ENCODE measurements around the gene PTS.

Gene PTS

DNA sequence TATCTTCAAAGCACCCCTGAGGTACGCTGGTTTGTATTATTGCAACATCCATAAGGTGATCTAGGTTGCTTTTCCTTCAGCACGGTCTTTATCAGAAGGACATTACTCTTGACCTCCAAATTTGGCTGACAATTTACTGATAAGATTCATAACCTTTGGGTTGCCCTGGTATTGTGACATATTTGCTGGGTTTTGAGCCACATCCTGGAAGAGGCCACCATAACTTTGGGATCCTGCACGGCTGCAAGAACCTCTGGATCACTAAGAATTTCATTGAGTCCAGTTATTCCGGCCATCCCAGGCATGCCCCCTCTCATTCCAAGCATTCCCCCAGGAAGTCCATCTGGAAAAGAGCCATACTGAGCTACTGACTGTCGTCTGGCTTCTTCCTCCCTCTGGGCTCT lies 41.0 kb downstream of the PTS start:
- peak; percentile 69 for DNase-seq

DNA sequence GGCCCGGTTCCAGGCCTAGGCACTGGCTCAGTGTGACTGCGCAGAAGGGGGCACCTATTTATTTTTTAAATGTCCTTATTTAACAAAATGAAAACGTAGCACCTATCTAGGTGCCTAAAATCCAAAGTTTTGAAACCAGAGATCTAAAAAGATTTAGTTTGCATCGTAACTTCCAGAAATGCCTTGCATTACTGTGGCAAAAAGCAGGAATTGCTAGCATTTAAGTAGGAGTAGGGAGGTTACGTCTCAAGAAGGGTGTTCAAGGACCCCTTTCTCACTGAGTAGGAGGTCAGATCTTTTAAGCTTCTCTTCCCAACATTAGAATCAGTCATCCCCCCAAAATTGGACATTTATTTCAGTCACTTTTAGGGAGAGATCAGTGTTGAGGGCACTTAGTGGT lies 42.2 kb downstream of the PTS start:
- DNase-seq = no peak

DNA sequence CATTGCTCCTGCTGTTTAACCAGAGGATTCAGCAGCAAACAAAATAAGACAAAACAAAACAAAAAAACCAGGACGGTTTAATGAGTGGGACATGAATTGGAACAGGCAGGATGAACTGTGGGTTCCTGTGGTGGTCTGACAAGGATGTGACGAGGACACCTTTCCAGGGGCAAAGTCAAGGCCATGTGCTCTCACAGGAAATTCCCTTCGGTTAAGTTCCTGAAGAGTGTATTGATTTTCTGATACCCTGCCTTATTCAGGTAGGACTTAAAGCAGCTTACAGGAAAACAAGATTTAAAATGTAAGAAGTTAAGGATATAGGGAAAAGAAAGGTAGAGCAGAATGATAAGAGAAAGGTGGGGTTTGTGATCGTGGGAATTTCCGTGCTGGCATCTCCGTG lies 42.9 kb downstream of the PTS start:
- DNase-seq = no peak

DNA sequence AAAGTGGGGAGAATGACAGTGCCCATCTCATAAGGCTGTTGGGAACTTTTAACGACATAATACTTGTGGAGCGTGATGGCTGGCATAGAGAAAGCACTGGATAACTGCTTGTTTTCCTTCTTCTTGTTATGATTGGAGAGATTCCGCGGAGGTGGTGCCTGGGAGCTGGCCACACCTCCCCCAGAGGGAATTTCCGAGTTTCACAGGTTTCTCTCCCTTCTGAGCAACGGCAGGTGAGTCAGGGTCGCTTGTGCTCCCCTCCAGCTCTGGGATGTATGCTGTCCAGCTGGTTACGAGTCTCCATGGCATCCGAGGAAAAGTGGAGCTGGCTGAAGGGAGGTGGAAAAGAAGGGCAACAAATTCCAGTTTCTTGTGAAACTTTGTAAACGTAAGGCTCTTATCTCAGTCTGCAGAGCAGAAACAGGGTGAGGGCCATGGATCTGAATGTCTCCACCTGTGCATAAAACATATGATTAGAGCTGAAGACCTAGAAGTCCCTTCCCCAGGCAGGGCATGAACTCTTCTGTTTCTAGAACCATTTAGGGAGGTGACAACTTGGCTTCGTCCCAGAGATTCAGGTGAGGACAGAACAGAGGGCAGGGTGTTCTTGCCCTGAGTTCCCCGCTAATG lies 44.4 kb downstream of the PTS start:
- no peak for DNase-seq

DNA sequence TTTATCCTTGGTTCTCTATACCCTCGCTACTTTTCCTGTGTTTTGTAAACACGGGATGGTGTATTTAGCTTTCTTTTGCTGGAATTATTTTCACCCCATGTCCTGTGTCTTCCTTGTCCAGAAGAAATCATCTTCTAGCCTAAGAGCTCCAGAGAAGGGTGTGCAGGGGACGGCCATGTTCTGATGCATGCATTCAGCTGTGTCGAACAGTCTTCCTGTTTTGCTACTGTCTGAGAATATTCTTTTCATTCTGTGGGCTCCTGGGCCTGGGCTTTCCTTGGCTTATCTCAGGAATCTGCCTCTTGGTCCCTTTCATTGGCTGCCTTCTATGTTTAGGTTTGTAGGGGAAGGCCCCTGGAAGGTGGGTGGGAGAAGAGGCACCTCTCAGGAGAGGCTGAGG lies 45.0 kb downstream of the PTS start:
- DNase-seq = no peak

DNA sequence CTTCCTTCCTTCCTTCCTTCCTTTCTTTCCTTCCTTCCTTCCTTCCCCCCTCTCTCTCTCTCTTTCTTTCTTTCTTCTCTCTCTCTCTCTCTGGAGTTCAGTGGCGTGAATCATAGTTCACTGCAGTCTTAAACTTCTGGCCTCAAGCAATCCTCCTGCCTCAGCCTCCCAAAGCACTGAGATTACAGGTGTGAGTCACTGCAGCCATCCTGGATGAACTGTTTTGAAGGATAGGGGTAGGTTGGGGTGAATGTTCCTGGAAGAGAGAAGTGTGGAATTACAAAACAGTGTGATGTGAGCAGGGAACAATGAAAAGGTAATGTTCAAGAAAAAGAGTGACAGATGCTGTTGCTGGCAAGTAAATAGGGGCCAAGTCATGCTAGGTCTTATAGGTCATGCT lies 46.8 kb downstream of the PTS start:
- no peak for DNase-seq

DNA sequence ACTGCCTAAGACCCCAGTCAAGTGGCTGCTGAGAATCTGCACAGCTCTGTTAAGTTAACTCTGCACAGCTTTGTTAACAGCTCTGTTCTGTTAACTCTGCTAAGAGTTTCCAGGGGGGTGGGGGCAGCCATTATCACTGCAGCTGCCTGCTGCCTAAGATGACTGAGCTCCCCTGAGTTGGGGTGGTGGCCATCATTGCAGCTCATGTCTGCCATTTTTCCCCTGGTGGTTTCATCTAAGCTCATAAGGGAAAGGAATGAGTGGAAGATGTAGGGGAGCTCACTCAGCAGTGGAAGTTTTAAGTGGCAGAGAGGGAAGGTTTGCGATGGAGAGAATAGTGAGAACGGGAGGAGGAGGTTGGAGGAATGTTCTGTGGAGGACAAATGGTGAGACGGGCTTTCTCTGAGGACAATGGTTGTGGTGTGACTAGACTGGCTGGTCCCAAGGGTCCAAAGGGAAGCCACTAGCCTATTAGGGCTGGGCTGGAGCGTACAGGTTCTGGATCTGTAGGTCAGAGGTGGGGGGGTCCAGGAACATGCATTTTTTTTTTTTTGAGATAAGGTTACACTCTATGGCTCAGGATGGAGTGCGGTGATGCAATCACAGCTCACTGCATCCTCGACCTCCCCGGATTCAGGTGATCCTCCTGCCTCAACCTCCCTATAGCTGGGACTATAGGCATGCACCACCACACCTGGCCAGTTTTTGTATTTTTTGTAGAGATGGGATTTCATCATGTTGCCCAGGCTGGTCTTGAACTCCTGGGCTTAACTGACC lies 48.0 kb downstream of the PTS start:
- no peak for DNase-seq

DNA sequence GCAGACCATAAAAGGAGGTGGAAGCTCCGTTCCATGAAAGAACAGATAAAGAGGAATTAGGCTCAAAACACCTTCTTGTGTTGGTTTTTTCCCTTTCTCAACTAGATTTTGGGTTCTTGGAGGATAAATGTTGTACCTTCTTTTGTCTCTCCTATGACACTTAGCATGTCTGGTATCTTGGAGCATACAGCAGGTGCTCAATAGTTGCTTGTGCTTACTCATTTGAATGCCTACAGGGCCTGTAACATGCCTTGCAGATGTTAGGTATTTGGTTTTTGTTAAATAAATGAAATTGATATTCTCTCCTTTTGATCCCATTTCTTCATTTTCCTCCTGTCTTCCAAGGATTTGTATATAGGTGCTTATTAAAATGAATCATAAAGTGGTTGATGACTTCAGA lies 50.8 kb downstream of the PTS start:
- no peak for DNase-seq

DNA sequence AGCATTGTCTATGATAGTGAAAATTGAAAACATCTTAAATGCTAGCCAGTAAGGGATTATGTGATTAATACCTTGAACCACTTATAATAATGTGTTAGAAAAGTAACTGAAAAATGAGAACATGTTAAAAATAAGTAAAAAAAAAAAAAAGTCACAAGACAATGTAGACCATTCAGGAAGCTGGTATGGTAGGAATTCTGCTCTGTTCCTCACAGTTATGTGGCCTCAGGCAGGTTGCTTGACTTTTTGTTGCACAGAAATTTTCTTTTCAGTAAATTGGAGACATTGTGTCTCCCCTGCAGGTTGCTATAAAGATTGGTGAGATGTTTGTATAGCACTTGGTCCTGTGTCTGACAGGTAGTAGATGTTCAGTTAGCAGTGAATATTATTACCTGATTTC lies 51.7 kb downstream of the PTS start:
- DNase-seq = peak; percentile 58

DNA sequence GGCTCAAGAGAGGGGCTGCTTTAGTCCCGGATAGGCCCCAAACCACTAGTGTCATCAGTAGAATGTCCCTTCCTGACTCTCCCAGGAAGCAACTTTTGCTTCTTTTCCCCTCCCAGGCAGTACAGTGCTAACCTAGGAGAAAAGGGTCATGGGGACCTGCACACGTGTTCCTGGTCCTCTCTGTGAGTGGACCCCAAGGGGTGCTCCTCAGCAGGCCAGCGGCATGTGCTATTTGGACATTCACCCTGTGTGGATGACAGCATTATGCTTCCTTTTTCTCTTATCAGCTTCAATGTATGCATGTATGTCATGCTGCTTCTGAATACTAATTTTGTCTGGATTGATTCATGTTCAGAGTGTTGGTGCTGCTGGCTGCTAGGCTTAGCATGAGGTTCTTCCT lies 52.6 kb downstream of the PTS start:
- DNase-seq = no peak

DNA sequence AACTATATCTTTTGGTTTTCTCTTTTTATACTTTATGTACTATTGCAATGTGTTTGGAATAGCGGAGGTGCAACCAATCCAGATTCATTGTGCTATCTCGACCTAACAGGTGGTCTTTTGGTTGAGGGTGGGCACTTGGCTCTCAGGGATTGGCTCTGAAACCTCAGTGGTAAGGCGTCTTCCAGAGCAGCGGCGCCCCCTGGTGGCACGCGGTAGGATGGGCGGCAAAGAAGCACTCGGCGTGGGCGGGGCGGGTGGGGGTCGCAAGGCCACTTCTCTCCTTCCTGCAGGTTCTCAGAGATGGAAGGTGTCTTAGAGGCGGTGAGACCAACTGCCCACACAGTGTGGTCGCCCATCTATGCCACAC lies 53.7 kb downstream of the PTS start:
- peak; percentile 45 for DNase-seq

DNA sequence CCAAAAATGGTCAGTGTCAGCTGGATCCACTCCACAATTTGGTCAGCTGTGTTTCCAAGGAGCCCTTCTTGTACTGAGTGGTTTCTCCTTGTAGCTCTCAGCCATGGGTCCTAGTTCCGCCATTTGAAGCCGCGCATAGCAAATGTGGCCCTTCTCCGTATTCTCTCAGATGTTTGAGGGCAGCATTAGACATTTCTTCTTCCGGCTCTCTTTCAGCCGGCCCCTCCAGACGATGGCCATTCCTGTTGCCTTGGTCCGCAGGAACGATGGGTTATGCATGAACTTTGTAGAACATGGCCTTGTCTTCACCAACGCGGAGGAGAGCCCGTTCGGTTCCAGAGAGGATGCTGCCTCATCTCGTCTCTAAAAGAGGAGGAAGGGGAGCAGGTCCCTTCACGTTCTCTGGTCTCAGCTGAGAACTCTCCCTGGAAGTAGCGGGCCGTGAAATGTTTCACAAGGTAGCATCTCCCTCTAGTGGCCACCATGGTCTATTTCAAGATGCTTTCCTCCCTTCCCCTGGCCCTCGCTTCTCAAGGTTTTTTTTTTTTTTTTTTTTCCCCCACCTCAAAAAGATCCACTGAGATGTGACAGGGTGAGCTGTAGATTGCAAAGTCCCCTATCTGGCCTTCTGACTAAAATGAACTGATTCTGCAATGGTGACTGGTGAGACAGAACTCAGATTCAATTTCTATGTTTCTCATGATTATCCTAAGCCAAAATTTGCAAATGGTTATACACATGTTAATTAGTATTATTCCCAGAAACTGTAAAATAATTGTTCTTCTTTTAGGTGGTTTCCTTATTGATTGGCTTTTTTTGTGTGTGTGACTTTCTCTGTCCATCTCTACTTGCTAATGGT lies 54.3 kb downstream of the PTS start:
- peak; percentile 79 for DNase-seq

DNA sequence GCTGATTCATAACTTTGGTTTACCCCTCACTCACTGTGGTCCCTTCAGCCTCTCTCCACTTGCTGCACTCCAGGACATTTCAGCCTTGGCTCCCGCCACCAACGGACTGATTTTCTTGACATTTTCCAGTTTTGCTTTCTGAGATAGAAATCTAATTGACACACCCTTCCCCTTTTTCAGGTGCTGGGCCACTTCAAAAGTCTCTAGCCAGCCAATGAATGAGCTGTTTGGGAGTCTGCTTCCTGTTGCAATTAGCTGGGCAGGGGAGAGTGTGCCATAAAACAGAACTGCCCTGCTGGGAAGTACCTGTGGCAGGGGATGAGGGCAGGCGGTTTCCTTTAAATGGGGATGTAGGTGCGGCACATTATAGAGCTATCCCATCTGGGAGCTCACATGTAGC lies 55.5 kb downstream of the PTS start:
- DNase-seq = no peak

Measured in EL (cell line).